ENCODE results near the gene SPAG16.

The SPAG16 gene

GRCh38 chr2:214328941-214329340 is 1044.7 kb downstream of the SPAG16 start:
- H3K9ac ChIP-seq (ENCODE audit: insufficient read length), result no peak overlapping the region
- H3K9me3 ChIP-seq (ENCODE audit: low read depth, low read length), result no peaks in the 10 kb centered on the region
- no peak overlapping the region for H3K4me3 ChIP-seq
- DNase-seq (ENCODE audit: low read depth, low spot score), result no peak
- H3K36me3 ChIP-seq (ENCODE audit: insufficient read depth, low read length), result no peaks in the 10 kb centered on the region
- no peak overlapping the region for H3K27ac ChIP-seq
- no peak for TF ChIP-seq POLR2AphosphoS5 (IDR thresholded peaks at IDR 0.05; ENCODE audit: borderline replicate concordance, low read depth, low read length)

- Histone ChIP-seq H3K27ac (no peak overlapping the region), H3K9me3 (ENCODE audit: low read depth, low read length) (no peaks in the 10 kb centered on the region), H3K4me3 (no peak overlapping the region), H3K36me3 (ENCODE audit: insufficient read depth, low read length) (no peaks in the 10 kb centered on the region), H3K9ac (ENCODE audit: insufficient read length) (no peak overlapping the region)
- no peak for TF ChIP-seq EZH2 (IDR thresholded peaks at IDR 0.05)
- no peak for TF ChIP-seq FOXP2 (optimal IDR thresholded peaks at IDR 0.05; ENCODE audit: control extremely low read depth, extremely low read length, insufficient read depth)
- no peak for TF ChIP-seq POLR2AphosphoS5 (IDR thresholded peaks at IDR 0.05; ENCODE audit: borderline replicate concordance, low read depth, low read length)
- no peak for DNase-seq (ENCODE audit: low read depth, low spot score)
Measured at GRCh38 chr2:214341646-214342045, 1057.4 kb downstream of the SPAG16 start.

- Histone ChIP-seq H3K27ac (no peak overlapping the region), H3K36me3 (ENCODE audit: insufficient read depth, low read length) (no peaks in the 10 kb centered on the region), H3K9me3 (ENCODE audit: low read depth, low read length) (no peaks in the 10 kb centered on the region), H3K4me3 (no peak overlapping the region), H3K9ac (ENCODE audit: insufficient read length) (no peak overlapping the region)
- DNase-seq (ENCODE audit: low read depth, low spot score), result no peak
- TF ChIP-seq FOXP2 (optimal IDR thresholded peaks at IDR 0.05; ENCODE audit: control extremely low read depth, extremely low read length, insufficient read depth) (no peak), EZH2 (IDR thresholded peaks at IDR 0.05) (no peak), POLR2AphosphoS5 (IDR thresholded peaks at IDR 0.05; ENCODE audit: borderline replicate concordance, low read depth, low read length) (no peak)
Measured at GRCh38 chr2:214358506-214358905, 1074.2 kb downstream of the SPAG16 start.

- Histone ChIP-seq H3K9ac (ENCODE audit: insufficient read length) (no peak overlapping the region), H3K36me3 (ENCODE audit: insufficient read depth, low read length) (no peaks in the 10 kb centered on the region), H3K9me3 (ENCODE audit: low read depth, low read length) (no peaks in the 10 kb centered on the region), H3K4me3 (no peak overlapping the region), H3K27ac (no peak overlapping the region)
- no peak for DNase-seq (ENCODE audit: low read depth, low spot score)
- TF ChIP-seq EZH2 (IDR thresholded peaks at IDR 0.05), result no peak
- TF ChIP-seq POLR2AphosphoS5 (IDR thresholded peaks at IDR 0.05; ENCODE audit: borderline replicate concordance, low read depth, low read length), result no peak
- TF ChIP-seq FOXP2 (optimal IDR thresholded peaks at IDR 0.05; ENCODE audit: control extremely low read depth, extremely low read length, insufficient read depth), result no peak
Measured at GRCh38 chr2:214361116-214361515, 1076.9 kb downstream of the SPAG16 start.

- no peak for TF ChIP-seq POLR2AphosphoS5 (IDR thresholded peaks at IDR 0.05; ENCODE audit: borderline replicate concordance, low read depth, low read length)
- no peak for TF ChIP-seq FOXP2 (optimal IDR thresholded peaks at IDR 0.05; ENCODE audit: control extremely low read depth, extremely low read length, insufficient read depth)
- no peak for TF ChIP-seq EZH2 (IDR thresholded peaks at IDR 0.05)
- H3K4me3 ChIP-seq, result no peak overlapping the region
Measured at GRCh38 chr2:214365549-214365948, 1081.3 kb downstream of the SPAG16 start.

GRCh38 chr2:214367171-214367570 is 1082.9 kb downstream of the SPAG16 start:
- H3K4me3 ChIP-seq, result no peak overlapping the region
- DNase-seq (ENCODE audit: low read depth, low spot score), result no peak
- TF ChIP-seq EZH2 (IDR thresholded peaks at IDR 0.05) (no peak), FOXP2 (optimal IDR thresholded peaks at IDR 0.05; ENCODE audit: control extremely low read depth, extremely low read length, insufficient read depth) (no peak), POLR2AphosphoS5 (IDR thresholded peaks at IDR 0.05; ENCODE audit: borderline replicate concordance, low read depth, low read length) (no peak)
- no peaks in the 10 kb centered on the region for H3K36me3 ChIP-seq (ENCODE audit: insufficient read depth, low read length)
- no peak overlapping the region for H3K9ac ChIP-seq (ENCODE audit: insufficient read length)
- H3K27ac ChIP-seq, result no peak overlapping the region
- no peaks in the 10 kb centered on the region for H3K9me3 ChIP-seq (ENCODE audit: low read depth, low read length)

More at GRCh38 chr2:214365549-214365948, 1081.3 kb downstream of the SPAG16 start:
- H3K9me3 ChIP-seq (ENCODE audit: low read depth, low read length), result no peaks in the 10 kb centered on the region
- no peak overlapping the region for H3K9ac ChIP-seq (ENCODE audit: insufficient read length)
- no peaks in the 10 kb centered on the region for H3K36me3 ChIP-seq (ENCODE audit: insufficient read depth, low read length)
- no peak for DNase-seq (ENCODE audit: low read depth, low spot score)
- H3K27ac ChIP-seq, result no peak overlapping the region

GRCh38 chr2:214376618-214377285 is 1092.5 kb downstream of the SPAG16 start:
- no peak for DNase-seq (ENCODE audit: low read depth, low spot score)
- Histone ChIP-seq H3K4me3 (no peak overlapping the region), H3K36me3 (ENCODE audit: insufficient read depth, low read length) (no peaks in the 10 kb centered on the region), H3K9me3 (ENCODE audit: low read depth, low read length) (no peaks in the 10 kb centered on the region), H3K27ac (no peak overlapping the region), H3K9ac (ENCODE audit: insufficient read length) (no peak overlapping the region)
- TF ChIP-seq POLR2AphosphoS5 (IDR thresholded peaks at IDR 0.05; ENCODE audit: borderline replicate concordance, low read depth, low read length), result no peak
- no peak for TF ChIP-seq FOXP2 (optimal IDR thresholded peaks at IDR 0.05; ENCODE audit: control extremely low read depth, extremely low read length, insufficient read depth)
- no peak for TF ChIP-seq EZH2 (IDR thresholded peaks at IDR 0.05)

GRCh38 chr2:214377286-214377624 is 1093.0 kb downstream of the SPAG16 start:
- no peak for TF ChIP-seq FOXP2 (optimal IDR thresholded peaks at IDR 0.05; ENCODE audit: control extremely low read depth, extremely low read length, insufficient read depth)
- no peak for TF ChIP-seq POLR2AphosphoS5 (IDR thresholded peaks at IDR 0.05; ENCODE audit: borderline replicate concordance, low read depth, low read length)
- TF ChIP-seq EZH2 (IDR thresholded peaks at IDR 0.05), result no peak
- Histone ChIP-seq H3K27ac (no peak overlapping the region), H3K36me3 (ENCODE audit: insufficient read depth, low read length) (no peaks in the 10 kb centered on the region), H3K9me3 (ENCODE audit: low read depth, low read length) (no peaks in the 10 kb centered on the region), H3K9ac (ENCODE audit: insufficient read length) (no peak overlapping the region), H3K4me3 (no peak overlapping the region)
- DNase-seq (ENCODE audit: low read depth, low spot score), result no peak
